ENCODE measurements around the gene FXYD3. TPM values are rescaled to one million over a fixed set of nuclear protein-coding genes. Genes with fewer than 3 reads are reported as not detected.
A peak's percentile ranks its signal among the peaks of the same experiment; 100 is the strongest.

The FXYD3 gene
- total RNA-seq, 4 donors from 2014 or later = 282 to 837 (median 489) TPM

GRCh38 chr19:35155981-35156672 lies 40.5 kb downstream of the FXYD3 start:
- peaks cover 0 to 44% (median 7%) of the 10 kb centered on the region in 3 donors for H3K36me3 ChIP-seq
- peak overlapping the region in 1 of 4 donors; percentile 88 for H3K27ac ChIP-seq
- H3K9me3 ChIP-seq = no peaks in the 10 kb centered on the region
- peaks cover 17 to 37% (median 26%) of the 10 kb centered on the region in 3 donors for H3K4me1 ChIP-seq
- intact Hi-C loops (cut with DNase I) = no loop called here
- no peak for DNase-seq
- no peak for TF ChIP-seq CTCF (IDR thresholded peaks at IDR 0.05)
- no peak for TF ChIP-seq POLR2A (IDR thresholded peaks at IDR 0.05)
- peaks cover 0 to 32% (median 3%) of the 10 kb centered on the region in 4 donors for H3K27me3 ChIP-seq
- WGBS, 2 donors = 83 to 85% methylated on average over 6 of the region's 6 CpGs
- H3K4me3 ChIP-seq = peak overlapping the region in 3 of 4 donors; percentile 45 to 75 (median 75)

- Histone ChIP-seq H3K27me3 (peaks cover 0 to 27% (median 3%) of the 10 kb centered on the region in 4 donors), H3K4me3 (no peak overlapping the region), H3K36me3 (peaks cover 0 to 49% (median 7%) of the 10 kb centered on the region in 3 donors), H3K27ac (no peak overlapping the region), H3K9me3 (no peaks in the 10 kb centered on the region), H3K4me1 (peaks cover 17 to 37% (median 26%) of the 10 kb centered on the region in 3 donors)
- 87% methylated on average over 6 to 7 of the region's 7 CpGs for WGBS, 2 donors
- DNase-seq = no peak
- TF ChIP-seq POLR2A (IDR thresholded peaks at IDR 0.05) = no peak
- no peak for TF ChIP-seq CTCF (IDR thresholded peaks at IDR 0.05)
- intact Hi-C loops (cut with DNase I) = no loop called here
Measured at GRCh38 chr19:35156673-35157014, 41.0 kb downstream of the FXYD3 start.

GRCh38 chr19:35157431-35157830 lies 41.8 kb downstream of the FXYD3 start:
- TF ChIP-seq CTCF (IDR thresholded peaks at IDR 0.05) = no peak
- TF ChIP-seq POLR2A (IDR thresholded peaks at IDR 0.05) = no peak
- H3K4me3 ChIP-seq = no peak overlapping the region
- H3K4me1 ChIP-seq = peaks cover 17 to 37% (median 26%) of the 10 kb centered on the region in 3 donors
- 97% methylated on average over 4 of the region's 4 CpGs for WGBS, 2 donors
- peaks cover 0 to 4% (median 0%) of the 10 kb centered on the region in 3 donors for H3K9me3 ChIP-seq
- intact Hi-C loops (cut with DNase I) = no loop called here
- H3K27me3 ChIP-seq = peaks cover 0 to 24% (median 3%) of the 10 kb centered on the region in 4 donors
- H3K27ac ChIP-seq = no peak overlapping the region
- peaks cover 0 to 57% (median 7%) of the 10 kb centered on the region in 3 donors for H3K36me3 ChIP-seq
- DNase-seq = no peak

GRCh38 chr19:35159606-35160005 lies 44.0 kb downstream of the FXYD3 start:
- Histone ChIP-seq H3K27ac (no peak overlapping the region), H3K4me3 (no peak overlapping the region), H3K36me3 (peaks cover 0 to 78% (median 13%) of the 10 kb centered on the region in 3 donors), H3K4me1 (peaks cover 7 to 29% (median 14%) of the 10 kb centered on the region in 3 donors), H3K27me3 (peaks cover 0 to 7% (median 0%) of the 10 kb centered on the region in 4 donors), H3K9me3 (peaks cover 0 to 17% (median 9%) of the 10 kb centered on the region in 3 donors)
- TF ChIP-seq POLR2A (IDR thresholded peaks at IDR 0.05) (no peak), CTCF (IDR thresholded peaks at IDR 0.05) (no peak)
- intact Hi-C loops (cut with DNase I) = no loop called here
- 95 to 96% methylated on average over 7 to 8 of the region's 8 CpGs for WGBS, 2 donors
- no peak for DNase-seq

GRCh38 chr19:35160629-35161433 lies 45.2 kb downstream of the FXYD3 start:
- WGBS, 2 donors = 85 to 92% methylated on average over 6 to 9 of the region's 9 CpGs
- peaks cover 0 to 90% (median 13%) of the 10 kb centered on the region in 3 donors for H3K36me3 ChIP-seq

More at GRCh38 chr19:35160629-35161433, 45.2 kb downstream of the FXYD3 start:
- no peak overlapping the region for H3K4me3 ChIP-seq
- peaks cover 0 to under 1% (median 0%) of the 10 kb centered on the region in 4 donors for H3K27me3 ChIP-seq
- DNase-seq = no peak
- intact Hi-C loops (cut with DNase I) = no loop called here
- TF ChIP-seq CTCF (IDR thresholded peaks at IDR 0.05) (no peak), POLR2A (IDR thresholded peaks at IDR 0.05) (no peak)
- no peak overlapping the region for H3K27ac ChIP-seq
- peaks cover 3 to 16% (median 3%) of the 10 kb centered on the region in 3 donors for H3K4me1 ChIP-seq
- H3K9me3 ChIP-seq = peaks cover 0 to 29% (median 13%) of the 10 kb centered on the region in 3 donors

Measured in esophagus squamous epithelium (tissue), 5 donors.